HepG2 (cell line): ENCODE results near the gene RAB42. TPM values are rescaled to one million over a fixed set of nuclear protein-coding genes. Genes with fewer than 3 reads are reported as not detected.

ENCODE experiments used
- ATF2 ChIP-seq: sonication (generic); formaldehyde crosslinking; IDR thresholded peaks from 2 replicates; pipeline ENCODE4 v1.4.0; 2020; ENCODE audit warnings: missing genetic modification reagents
- ESRRA ChIP-seq: sonication (generic); formaldehyde crosslinking; IDR thresholded peaks from 2 replicates; pipeline ENCODE4 v1.5.1; 2020; ENCODE audit warnings: mild to moderate bottlenecking, low read depth, missing genetic modification reagents
- FOXO4 ChIP-seq: sonication (generic); formaldehyde crosslinking; conservative IDR thresholded peaks from 2 replicates; pipeline ENCODE4 v1.8.1; 2023; ENCODE audit warnings: missing genetic modification reagents
- HOXA9 ChIP-seq: sonication (generic); formaldehyde crosslinking; IDR thresholded peaks from 2 replicates; pipeline ENCODE4 v1.8.1; 2022; ENCODE audit warnings: missing genetic modification reagents, mild to moderate bottlenecking, moderate library complexity, borderline replicate concordance
- JDP2 ChIP-seq: sonication (generic); formaldehyde crosslinking; IDR thresholded peaks from 2 replicates; pipeline ENCODE4 v1.8.1; 2022; ENCODE audit warnings: missing genetic modification reagents, borderline replicate concordance
- KLF11 ChIP-seq: IDR thresholded peaks from 2 replicates; pipeline ENCODE4 v1.6.1; 2016; ENCODE audit warnings: missing compliant biosample characterization
- KLF15 ChIP-seq: sonication (generic); formaldehyde crosslinking; IDR thresholded peaks from 2 replicates; pipeline ENCODE4 v1.8.1; 2023; ENCODE audit warnings: borderline replicate concordance, mild to moderate bottlenecking, inconsistent platforms, missing genetic modification reagents, mixed read lengths
- MBNL3 ChIP-seq: fragments of 250-450 bp; sonication (Bioruptor Pico); conservative IDR thresholded peaks from 2 replicates; pipeline ENCODE4 v1.8.0; 2022; ENCODE audit warnings: mild to moderate bottlenecking, inconsistent platforms
- PCBP1 ChIP-seq: fragments of 200-400 bp; formaldehyde crosslinking; IDR thresholded peaks from 2 replicates; pipeline ENCODE4 v1.6.1; 2017; ENCODE audit warnings: mild to moderate bottlenecking, low read depth, low read length, borderline replicate concordance
- YEATS4 ChIP-seq: sonication (generic); formaldehyde crosslinking; IDR thresholded peaks from 2 replicates; pipeline ENCODE4 v1.4.0; 2020; ENCODE audit warnings: missing genetic modification reagents, borderline replicate concordance
- ZBTB40 ChIP-seq, 2 experiments: fragments of 450-650 bp in 1 of 2; sonication (generic) in 1 of 2; formaldehyde crosslinking in 1 of 2; IDR thresholded peaks; 2 replicates each; pipeline versions ENCODE4 v1.6.1 to v1.8.0; 2016 to 2022; ENCODE audit warnings: antibody characterized with exemption in 1 of 2, mild to moderate bottlenecking in 1 of 2, missing genetic modification reagents in 1 of 2
- ZNF235 ChIP-seq: sonication (generic); formaldehyde crosslinking; IDR thresholded peaks from 2 replicates; pipeline ENCODE4 v1.8.1; 2023; ENCODE audit warnings: mild to moderate bottlenecking, missing genetic modification reagents, borderline replicate concordance
- ZNF34 ChIP-seq: sonication (generic); formaldehyde crosslinking; IDR thresholded peaks from 2 replicates; pipeline ENCODE4 v1.4.0; 2020; ENCODE audit warnings: mild to moderate bottlenecking, missing genetic modification reagents, borderline replicate concordance
- ZNF350 ChIP-seq: sonication (generic); formaldehyde crosslinking; IDR thresholded peaks from 2 replicates; pipeline ENCODE4 v1.4.0; 2020; ENCODE audit warnings: mild to moderate bottlenecking, low read depth, missing genetic modification reagents, borderline replicate concordance
- ZNF44 ChIP-seq: sonication (generic); formaldehyde crosslinking; IDR thresholded peaks from 2 replicates; pipeline ENCODE4 v1.5.1; 2020; ENCODE audit warnings: mild to moderate bottlenecking, missing genetic modification reagents
- ZZZ3 ChIP-seq: sonication (generic); formaldehyde crosslinking; IDR thresholded peaks from 2 replicates; pipeline ENCODE4 v1.4.0; 2020; ENCODE audit warnings: missing genetic modification reagents, mild to moderate bottlenecking, borderline replicate concordance
- polyA plus RNA-seq, 8 experiments: library from polyadenylated mRNA; depleted of rRNA in 3 of 8; stranded (reverse) in 7 of 8; unstranded in 1 of 8; fragments of >200 nt; fragmentation: Illumina TruSeq in 4 of 8; extraction: Trizol in 4 of 8; gene quantifications; 2 replicates each; pipeline versions ENCODE4 v1.2.1 to v1.2.3, GENCODE V29; 2011 to 2016; ENCODE audit warnings: low read depth in 4 of 8, missing spikeins in 1 of 8, mixed read lengths in 1 of 8; ENCODE audit not compliant: insufficient read depth in 1 of 8
- total RNA-seq, 5 experiments: library from RNA; depleted of rRNA; stranded (reverse); fragments of >200 nt; fragmentation: Illumina TruSeq; extraction: Trizol; gene quantifications; 2 replicates each; pipeline ENCODE4 v1.2.3, GENCODE V29; 2016; ENCODE audit warnings: low read depth in 1 of 5

Gene RAB42
- total and polyA plus RNA-seq, 2 of the 13 experiments (the other 11 are each of a cell fraction or from before 2014, with no cell fraction given), result 10.4 to 166 TPM

- peak; percentile 78 for TF ChIP-seq ATF2
- TF ChIP-seq YEATS4 (CRISPR knock-in tag), result peak; percentile 92
- no peak for TF ChIP-seq ZNF34 (CRISPR knock-in tag)
- no peak; the same call in 1 of the 2 replicates for TF ChIP-seq JDP2 (CRISPR knock-in tag)
- peak; percentile 86 for TF ChIP-seq ZBTB40 (IDR thresholded peaks at IDR 0.05)
- TF ChIP-seq ZBTB40 (CRISPR knock-in tag; IDR thresholded peaks at IDR 0.05), result peak; percentile 83
- peak; percentile 31; the same call in 1 of the 2 replicates for TF ChIP-seq HOXA9 (CRISPR knock-in tag)
- 0 out of 2 replicates have a peak, but pooled peaks have one; percentile 37 for TF ChIP-seq FOXO4 (CRISPR knock-in tag)
- TF ChIP-seq KLF15 (CRISPR knock-in tag), result no peak
- TF ChIP-seq ZNF44 (CRISPR knock-in tag), result 0 out of 2 replicates have a peak, but pooled peaks have one; percentile 23
- TF ChIP-seq PCBP1, result 0 out of 2 replicates have a peak, but pooled peaks have one; percentile 28
- peak; percentile 88 for TF ChIP-seq ZNF350 (CRISPR knock-in tag)
- no peak for TF ChIP-seq MBNL3 (CRISPR knock-in tag)
- no peak for TF ChIP-seq ZNF235 (CRISPR knock-in tag)
- no peak for TF ChIP-seq ESRRA (CRISPR knock-in tag)
- TF ChIP-seq KLF11 (CRISPR knock-in tag), result 0 out of 2 replicates have a peak, but pooled peaks have one; percentile 62
- TF ChIP-seq ZZZ3, result peak; percentile 82; the same call in 1 of the 2 replicates
Measured at GRCh38 chr1:28642847-28643635, 51.0 kb downstream of the RAB42 start, which contains the start of gene TAF12 (continued).
